ENCODE measurements around the gene OR2A25. TPM values are rescaled to one million over a fixed set of nuclear protein-coding genes. Genes with fewer than 3 reads are reported as not detected.

Gene OR2A25
- total and polyA plus RNA-seq, 2 donors: not detected

- 43% methylated on average over 3 of the region's 3 CpGs for WGBS
- Histone ChIP-seq H3K27ac (ENCODE audit: low read depth) (no peak overlapping the region), H3K4me1 (ENCODE audit: insufficient read depth) (no peaks in the 10 kb centered on the region), H3K36me3 (ENCODE audit: insufficient read depth) (no peaks in the 10 kb centered on the region), H3K4me3 (ENCODE audit: low read depth, low read length) (no peak overlapping the region)
- DNase-seq (ENCODE audit: extremely low spot score): no peak
Observed at GRCh38 chr7:144100607-144101006, 31.0 kb downstream of the OR2A25 start.

GRCh38 chr7:144102041-144102440, 32.4 kb downstream of the OR2A25 start:
- H3K36me3 ChIP-seq (ENCODE audit: insufficient read depth): no peaks in the 10 kb centered on the region
- H3K27ac ChIP-seq (ENCODE audit: low read depth): no peak overlapping the region
- DNase-seq (ENCODE audit: extremely low spot score): no peak
- H3K4me3 ChIP-seq (ENCODE audit: low read depth, low read length): no peak overlapping the region
- no peaks in the 10 kb centered on the region for H3K4me1 ChIP-seq (ENCODE audit: insufficient read depth)

- Histone ChIP-seq H3K4me3 (ENCODE audit: low read depth, low read length) (no peak overlapping the region), H3K27ac (ENCODE audit: low read depth) (no peak overlapping the region), H3K4me1 (ENCODE audit: insufficient read depth) (no peaks in the 10 kb centered on the region), H3K36me3 (ENCODE audit: insufficient read depth) (no peaks in the 10 kb centered on the region)
- no peak for DNase-seq (ENCODE audit: extremely low spot score)
Observed at GRCh38 chr7:144105211-144105610, 35.6 kb downstream of the OR2A25 start.

GRCh38 chr7:144109283-144109682, 39.7 kb downstream of the OR2A25 start, which contains the start of gene OR2A2:
Gene OR2A2 (plus strand): TSS chr7:144109583. CDS start chr7:144109583, 0 bp downstream.
- 93% methylated on average over 2 of the region's 2 CpGs for WGBS
- H3K36me3 ChIP-seq (ENCODE audit: insufficient read depth): no peaks in the 10 kb centered on the region
- no peak within 1 kb of the TSS for H3K27ac ChIP-seq (ENCODE audit: low read depth)
- no peak for DNase-seq (ENCODE audit: extremely low spot score)
- H3K4me1 ChIP-seq (ENCODE audit: insufficient read depth): no peaks in the 10 kb centered on the region
- no peak within 1 kb of the TSS for H3K4me3 ChIP-seq (ENCODE audit: low read depth, low read length)

- H3K27ac ChIP-seq (ENCODE audit: low read depth): no peak overlapping the region
- H3K4me3 ChIP-seq (ENCODE audit: low read depth, low read length): no peak overlapping the region
- WGBS: 78% methylated on average over 5 of the region's 5 CpGs
- H3K36me3 ChIP-seq (ENCODE audit: insufficient read depth): no peaks in the 10 kb centered on the region
- no peak for DNase-seq (ENCODE audit: extremely low spot score)
- H3K4me1 ChIP-seq (ENCODE audit: insufficient read depth): no peaks in the 10 kb centered on the region
Observed at GRCh38 chr7:144110272-144110671, 40.7 kb downstream of the OR2A25 start.

- no peaks in the 10 kb centered on the region for H3K4me1 ChIP-seq (ENCODE audit: insufficient read depth)
- WGBS: 32% methylated on average over 1 of the region's 1 CpG
- no peak for DNase-seq (ENCODE audit: extremely low spot score)
Observed at GRCh38 chr7:144113651-144114050, 44.0 kb downstream of the OR2A25 start.

GRCh38 chr7:144118341-144118740, 48.7 kb downstream of the OR2A25 start:
- H3K4me3 ChIP-seq (ENCODE audit: low read depth, low read length): no peak overlapping the region
- DNase-seq (ENCODE audit: extremely low spot score): no peak
- H3K36me3 ChIP-seq (ENCODE audit: insufficient read depth): no peaks in the 10 kb centered on the region
- WGBS: 79% methylated on average over 8 of the region's 8 CpGs
- H3K4me1 ChIP-seq (ENCODE audit: insufficient read depth): no peaks in the 10 kb centered on the region
- no peak overlapping the region for H3K27ac ChIP-seq (ENCODE audit: low read depth)

More at GRCh38 chr7:144113651-144114050, 44.0 kb downstream of the OR2A25 start:
- no peak overlapping the region for H3K27ac ChIP-seq (ENCODE audit: low read depth)
- H3K36me3 ChIP-seq (ENCODE audit: insufficient read depth): no peaks in the 10 kb centered on the region
- H3K4me3 ChIP-seq (ENCODE audit: low read depth, low read length): no peak overlapping the region

- no peak within 1 kb of the TSS for H3K27ac ChIP-seq (ENCODE audit: low read depth)
- DNase-seq (ENCODE audit: extremely low spot score): no peak
- no peaks in the 10 kb centered on the region for H3K36me3 ChIP-seq (ENCODE audit: insufficient read depth)
- no peaks in the 10 kb centered on the region for H3K4me1 ChIP-seq (ENCODE audit: insufficient read depth)
- 84% methylated on average over 1 of the region's 1 CpG for WGBS
- H3K4me3 ChIP-seq (ENCODE audit: low read depth, low read length): no peak within 1 kb of the TSS
Observed at GRCh38 chr7:144122876-144123275, 53.3 kb downstream of the OR2A25 start, which contains the start of gene OR2A14. Gene OR2A14 (plus strand): TSS chr7:144123176. CDS start chr7:144129113, 5,937 bp downstream.

Small RNA genes within 50 kb of the gene (small RNA-seq; reads per million reads assigned to genes)
- gene OR2A41P: not detected

Other genes starting within 250 kb of the OR2A25 start
- gene TCAF1, start 167.6 kb upstream of the OR2A25 start, total RNA-seq: 67.0 TPM
- gene TCAF1, start 167.6 kb upstream of the OR2A25 start, polyA plus RNA-seq: 27.3 TPM
- gene OR2F2, start 134.6 kb upstream of the OR2A25 start, total RNA-seq: not detected
- not detected for gene OR2F2, start 134.6 kb upstream of the OR2A25 start, polyA plus RNA-seq
- gene OR2F1, start 115.0 kb upstream of the OR2A25 start, total RNA-seq: not detected
- gene OR2F1, start 115.0 kb upstream of the OR2A25 start, polyA plus RNA-seq: not detected
- not detected for gene OR6B1, start 69.5 kb upstream of the OR2A25 start, total RNA-seq
- not detected for gene OR6B1, start 69.5 kb upstream of the OR2A25 start, polyA plus RNA-seq
- gene OR2A5, start 20.9 kb upstream of the OR2A25 start, total RNA-seq: not detected
- gene OR2A5, start 20.9 kb upstream of the OR2A25 start, polyA plus RNA-seq: not detected
- gene OR2A12, start 16.5 kb downstream of the OR2A25 start, total RNA-seq: not detected
- not detected for gene OR2A12, start 16.5 kb downstream of the OR2A25 start, polyA plus RNA-seq
- not detected for gene OR2A2, start 39.8 kb downstream of the OR2A25 start, total RNA-seq
- not detected for gene OR2A2, start 39.8 kb downstream of the OR2A25 start, polyA plus RNA-seq
- gene OR2A14, start 53.4 kb downstream of the OR2A25 start, total RNA-seq: not detected
- not detected for gene OR2A14, start 53.4 kb downstream of the OR2A25 start, polyA plus RNA-seq
- gene CTAGE4, start 113.7 kb downstream of the OR2A25 start, total RNA-seq: 7.8 TPM
- 0.27 TPM for gene CTAGE4, start 113.7 kb downstream of the OR2A25 start, polyA plus RNA-seq
- 6.5 TPM for gene ARHGEF35, start 126.0 kb downstream of the OR2A25 start, total RNA-seq
- 2.9 TPM for gene ARHGEF35, start 126.0 kb downstream of the OR2A25 start, polyA plus RNA-seq
- gene OR2A42, start 169.8 kb downstream of the OR2A25 start, total RNA-seq: 0.42 TPM
- 0.04 TPM for gene OR2A42, start 169.8 kb downstream of the OR2A25 start, polyA plus RNA-seq
- gene OR2A7, start 195.0 kb downstream of the OR2A25 start, total RNA-seq: 5.6 TPM
- 1.2 TPM for gene OR2A7, start 195.0 kb downstream of the OR2A25 start, polyA plus RNA-seq
- 0.79 TPM for gene CTAGE8, start 199.5 kb downstream of the OR2A25 start, total RNA-seq
- gene CTAGE8, start 199.5 kb downstream of the OR2A25 start, polyA plus RNA-seq: 0.42 TPM
- gene OR2A1, start 242.6 kb downstream of the OR2A25 start, total RNA-seq: 0.05 TPM
- 0.23 TPM for gene OR2A1, start 242.6 kb downstream of the OR2A25 start, polyA plus RNA-seq

All from urinary bladder (tissue), 4 donors.